Transverse colon (tissue), 4 donors: ENCODE measurements around the gene FBXO4.

Source experiments
- CTCF ChIP-seq, 5 experiments: fragments of 200-600 bp in 3 of 5; fragments of 450-650 bp in 2 of 5; sonication (generic) in 3 of 5; IDR thresholded peaks; 1 replicate in 2 of 5; 2 replicates in 3 of 5; pipeline ENCODE4 v1.5.1; 2016 to 2017; ENCODE audit warnings: antibody characterized with exemption in 5 of 5, inconsistent platforms in 3 of 5, mild to moderate bottlenecking in 2 of 5, moderate library complexity in 1 of 5
- EP300 ChIP-seq: sonication (generic); formaldehyde crosslinking; IDR thresholded peaks from one replicate; pipeline ENCODE4 v1.6.1; 2017; ENCODE audit warnings: antibody characterized with exemption, low read depth
- POLR2A ChIP-seq: fragments of 450-650 bp; IDR thresholded peaks from one replicate; pipeline ENCODE4 v1.6.1; 2016; ENCODE audit warnings: antibody characterized with exemption, mild to moderate bottlenecking, moderate library complexity
- POLR2AphosphoS5 ChIP-seq, 3 donors: sonication (generic); formaldehyde crosslinking; IDR thresholded peaks; one replicate each; pipeline ENCODE4 v1.6.1; 2016; ENCODE audit warnings: antibody characterized with exemption in 3 of 3

- no peak for TF ChIP-seq CTCF (IDR thresholded peaks at IDR 0.05)
- no peak for TF ChIP-seq POLR2A
- TF ChIP-seq POLR2AphosphoS5 (IDR thresholded peaks at IDR 0.05): no peak
- no peak for TF ChIP-seq EP300
Measured at GRCh38 chr5:41891066-41891707, 33.9 kb upstream of the FBXO4 start.
